GM18511 (cell line): ENCODE data around the gene PSTPIP2.
"Not testable (repeated sequence)": the region's sequence is repeated elsewhere in the genome, so short reads cannot be mapped to it uniquely, and the experiment has no call there.

Experiments used
- ATAC-seq: cut with Tn5 transposase; IDR thresholded peaks from one replicate; pipeline ENCODE4 v1.9.1; 2021; ENCODE audit warnings: mild to moderate bottlenecking, moderate library complexity; ENCODE audit not compliant: unreplicated experiment

Gene PSTPIP2

DNA sequence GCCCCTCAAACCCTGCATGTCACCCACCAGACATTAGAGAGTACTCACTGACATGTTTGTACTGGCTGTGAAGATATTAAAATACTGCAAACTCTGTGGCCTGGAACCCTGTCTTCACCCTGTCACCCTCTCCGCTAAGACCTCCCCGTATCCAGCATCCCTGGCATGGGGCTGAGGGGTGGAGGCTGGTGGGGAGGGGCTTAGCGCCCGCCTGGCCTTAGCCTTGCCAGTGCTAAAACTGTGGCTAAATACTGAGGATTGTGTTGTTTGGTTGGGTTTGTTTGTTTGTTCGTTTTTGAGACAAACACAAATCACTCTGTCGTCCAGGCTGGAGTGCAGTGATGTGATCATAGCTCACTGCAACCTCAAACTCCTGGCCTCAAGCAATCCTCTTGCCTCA is 1.8 kb downstream of the PSTPIP2 start:
- ATAC-seq = no peak

DNA sequence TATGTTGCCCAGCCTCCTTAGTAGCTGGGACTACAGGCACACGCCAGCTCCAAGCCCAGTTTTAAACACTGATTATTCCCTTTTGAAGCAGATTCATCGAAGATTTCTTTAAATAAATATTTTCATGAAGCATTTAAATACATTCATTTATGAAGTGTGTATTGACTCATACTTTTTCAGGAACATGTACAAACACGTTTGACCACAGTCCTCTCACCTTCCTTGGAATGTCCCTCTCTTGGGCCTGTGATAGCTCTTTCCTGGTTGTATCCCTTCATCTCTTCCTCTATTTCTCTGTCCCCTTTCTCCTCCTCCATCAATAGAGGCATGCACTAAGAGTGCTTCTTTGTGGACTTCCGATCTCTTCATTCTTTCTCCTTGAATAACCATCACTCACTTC is 2.5 kb downstream of the PSTPIP2 start:
- ATAC-seq = no peak

DNA sequence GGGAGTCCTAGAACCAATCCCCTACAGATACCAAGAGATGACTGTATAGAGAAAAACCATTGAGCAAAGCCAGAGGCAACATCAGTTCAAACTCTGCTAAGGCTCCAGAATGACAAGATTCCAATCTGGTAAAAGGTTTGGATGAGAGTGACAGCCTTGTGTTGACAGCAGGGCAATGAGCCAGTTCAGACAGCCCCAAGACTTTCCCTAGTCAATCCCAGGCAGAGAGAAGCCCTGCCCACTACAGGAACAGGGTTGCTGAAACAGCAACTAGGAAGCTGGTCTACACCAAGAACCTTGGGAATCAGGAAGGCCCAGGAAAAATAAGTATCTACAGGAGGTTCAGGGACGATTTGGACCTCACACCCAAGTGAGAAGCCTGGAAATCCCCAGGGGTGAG is 3.3 kb downstream of the PSTPIP2 start:
- ATAC-seq = no peak

DNA sequence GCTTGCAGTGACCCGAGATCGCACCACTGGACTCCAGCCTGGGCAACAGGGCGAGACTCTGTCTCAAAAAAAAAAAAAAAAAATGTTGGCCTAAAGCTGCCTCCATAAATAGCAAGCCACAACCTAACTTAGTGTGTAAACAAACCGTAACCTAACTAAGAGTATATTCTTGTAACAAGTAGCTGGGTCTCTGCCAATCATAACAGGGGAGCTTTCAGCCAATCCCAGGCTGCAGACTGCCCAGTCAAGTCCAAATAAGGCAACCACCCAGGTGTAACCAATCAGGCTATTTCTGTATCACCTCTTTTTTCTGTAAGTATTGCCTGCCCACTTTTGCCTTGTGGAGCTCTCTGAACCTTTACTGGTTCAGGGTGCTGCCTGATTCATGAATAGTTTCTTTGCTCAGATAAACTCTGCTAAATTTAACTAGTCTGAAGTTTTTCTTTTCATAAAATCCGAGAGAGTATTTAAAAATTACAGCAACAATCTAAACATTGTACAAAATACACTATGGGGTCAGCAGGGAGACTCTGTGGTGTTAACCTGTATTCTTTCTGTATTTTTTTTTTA is 4.5 kb downstream of the PSTPIP2 start:
- no peak for ATAC-seq

DNA sequence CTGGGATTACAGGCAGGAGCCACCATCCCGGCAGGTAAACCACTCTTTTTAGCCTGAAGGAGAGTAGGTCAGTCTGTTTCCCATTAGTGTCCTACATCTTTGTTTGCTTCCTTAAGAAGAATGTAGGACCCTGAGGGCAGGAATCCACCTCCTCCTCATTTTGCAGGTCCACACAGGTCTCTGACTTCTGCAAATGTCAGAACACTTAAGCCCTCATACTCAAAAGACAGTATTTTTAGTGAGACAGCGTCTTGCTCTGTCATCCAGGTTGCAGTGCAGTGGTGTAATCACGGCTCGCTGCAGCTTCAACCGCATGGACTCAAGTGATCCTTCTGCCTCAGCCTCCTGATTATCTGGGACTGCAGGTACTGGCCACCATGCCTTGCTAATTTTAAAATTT is 9.3 kb downstream of the PSTPIP2 start:
- ATAC-seq = no peak

DNA sequence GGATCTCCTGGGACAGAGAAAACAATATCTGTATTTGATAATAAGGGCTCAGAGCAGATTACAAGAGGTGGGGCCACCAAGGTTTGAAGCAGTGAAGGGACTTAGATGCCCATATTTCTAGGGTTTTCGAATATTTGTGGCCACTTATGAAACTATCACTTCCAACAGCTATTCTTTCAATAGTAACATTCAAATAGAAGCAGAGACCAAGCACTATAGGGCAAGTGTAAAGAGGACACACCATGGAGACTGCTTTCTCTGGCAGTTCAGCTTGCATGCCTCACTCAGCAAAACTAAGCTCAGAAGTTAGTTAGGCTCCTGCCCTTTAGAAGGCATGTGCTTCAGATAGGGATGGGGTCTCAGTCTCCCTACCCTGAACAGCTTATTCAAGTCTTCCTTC is 10.3 kb downstream of the PSTPIP2 start:
- no peak for ATAC-seq

DNA sequence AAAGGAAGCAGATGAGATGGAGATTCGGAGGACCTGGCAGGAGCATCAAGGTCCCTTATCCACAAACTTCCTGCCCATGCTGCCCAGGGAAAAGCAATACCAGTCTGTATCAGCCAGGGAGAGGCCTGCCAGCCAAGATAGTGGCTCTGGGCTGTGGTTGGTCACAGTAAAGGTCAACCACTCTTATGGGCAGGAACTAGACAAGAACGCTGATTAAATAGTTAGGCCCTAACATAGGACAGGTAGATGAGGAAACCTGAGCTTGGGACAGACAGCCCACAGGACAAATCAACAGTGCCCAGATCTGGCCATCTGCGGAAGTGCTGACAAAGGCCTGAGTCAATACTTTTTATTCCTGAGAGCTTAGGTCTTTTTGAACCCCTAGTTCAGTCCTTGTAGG is 10.7 kb downstream of the PSTPIP2 start:
- no peak for ATAC-seq

DNA sequence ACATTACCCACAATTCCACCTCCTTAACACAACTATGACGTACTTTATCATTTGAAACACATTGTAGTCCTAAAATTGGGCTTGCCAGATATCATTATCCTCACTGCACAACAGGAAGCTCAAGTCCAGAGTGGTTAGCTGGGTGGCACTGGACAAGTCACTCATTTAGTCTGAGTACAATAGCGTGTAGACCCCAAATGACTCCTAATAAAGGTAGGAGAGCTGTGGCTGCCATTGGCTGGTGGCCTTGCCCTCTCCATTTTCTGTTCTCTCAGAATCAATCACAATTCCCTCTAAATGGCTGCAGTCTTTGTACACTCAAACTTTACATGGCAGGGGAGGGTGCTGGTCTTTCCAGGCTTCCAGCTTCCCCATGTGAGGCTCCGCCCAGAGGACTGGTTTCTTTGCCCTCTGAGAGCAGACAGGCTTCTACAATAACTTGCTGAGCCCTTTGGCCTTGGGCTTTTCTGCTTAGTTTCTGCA is 11.7 kb downstream of the PSTPIP2 start:
- no peak for ATAC-seq

DNA sequence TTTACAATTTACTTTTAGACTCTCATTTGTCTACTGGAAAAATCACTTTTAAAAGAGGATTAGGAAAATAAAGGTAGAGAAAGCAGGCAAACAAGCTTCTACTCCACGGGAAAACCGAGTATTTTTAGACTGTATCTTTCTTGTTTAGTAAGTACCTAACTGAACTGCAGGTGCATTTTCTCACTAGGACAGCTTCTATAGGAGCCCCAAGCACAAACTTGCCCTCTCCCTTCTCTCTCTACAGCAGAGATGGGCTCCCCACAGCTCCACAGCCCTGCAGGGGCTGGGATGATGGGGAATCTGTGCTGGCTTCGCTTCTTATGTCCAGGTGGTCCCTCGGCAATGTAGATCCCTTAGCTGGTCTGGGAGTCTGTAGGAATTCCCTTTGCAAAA is 16.2 kb downstream of the PSTPIP2 start:
- ATAC-seq = no peak

DNA sequence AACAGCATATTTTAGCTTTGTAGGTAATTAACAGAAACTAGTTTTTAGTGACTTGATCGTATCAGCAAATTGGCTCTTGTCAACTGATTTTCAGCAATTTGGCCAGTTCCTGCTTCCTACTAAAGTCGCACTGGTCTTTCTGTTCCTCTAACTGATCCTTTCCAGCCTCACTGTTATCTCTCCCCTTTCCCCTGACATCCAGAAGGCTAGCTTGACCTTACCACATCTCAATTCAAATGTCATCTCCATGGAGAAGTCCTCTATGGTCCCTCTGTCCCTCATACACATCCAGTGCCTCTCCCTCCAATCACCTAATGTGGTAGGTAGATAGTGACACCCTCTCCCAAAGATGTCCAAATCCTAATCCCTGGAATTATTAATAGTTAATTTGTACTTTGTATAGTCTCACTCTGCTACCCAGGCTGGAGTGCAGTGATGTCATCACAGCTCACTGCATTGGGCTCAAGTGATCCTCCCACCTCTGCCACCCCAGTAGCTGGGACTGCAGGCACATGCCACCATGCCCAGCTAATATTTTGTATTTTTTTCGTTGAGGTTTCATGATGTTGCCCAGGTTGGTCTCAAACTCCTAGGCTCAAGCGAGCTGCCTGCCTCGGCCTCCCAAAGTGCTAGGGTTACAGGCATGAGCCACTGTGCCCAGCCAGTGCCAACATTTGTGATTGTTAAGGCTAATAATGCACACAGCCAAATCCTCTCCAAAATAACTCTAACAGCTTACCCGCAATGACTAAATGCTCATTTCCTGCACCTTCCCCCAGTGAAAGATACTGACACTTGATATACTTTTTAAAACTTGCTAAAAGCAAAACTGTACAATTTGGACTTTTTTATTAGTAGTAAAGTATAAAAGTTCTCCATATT is 16.9 kb downstream of the PSTPIP2 start:
- peak; percentile 70 for ATAC-seq

DNA sequence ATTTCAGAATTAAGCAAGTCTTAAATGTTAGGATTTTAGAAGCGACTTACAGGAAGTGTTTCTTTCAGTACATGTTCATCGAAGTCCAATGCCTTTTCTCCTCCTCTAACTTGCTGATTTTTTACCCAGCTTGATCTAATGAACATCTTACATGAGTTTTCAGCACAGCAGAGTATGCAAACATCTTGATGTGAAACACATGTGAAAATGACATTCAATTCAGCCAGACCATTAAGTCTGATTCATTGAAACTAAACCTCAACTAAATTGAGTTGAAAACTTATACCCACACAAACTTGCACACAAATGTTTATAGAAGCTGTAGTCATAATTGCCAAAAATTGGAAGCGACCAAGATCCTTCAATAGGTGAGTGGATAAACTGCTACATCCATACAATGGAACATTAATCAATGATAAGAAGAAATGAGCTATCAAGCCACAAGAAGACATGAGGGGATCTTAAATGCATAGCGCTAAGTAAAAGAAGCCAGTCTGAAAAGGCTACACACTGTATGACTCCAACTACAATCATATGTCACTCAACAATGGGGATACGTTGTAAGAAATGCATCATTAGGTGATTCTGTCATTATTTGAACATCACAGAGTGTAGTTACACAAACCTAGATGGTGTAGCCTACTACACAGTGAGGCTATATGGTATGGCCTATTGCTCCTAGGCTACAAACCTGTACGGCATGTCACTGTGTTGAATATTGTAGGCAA is 18.5 kb downstream of the PSTPIP2 start:
- ATAC-seq = no peak

DNA sequence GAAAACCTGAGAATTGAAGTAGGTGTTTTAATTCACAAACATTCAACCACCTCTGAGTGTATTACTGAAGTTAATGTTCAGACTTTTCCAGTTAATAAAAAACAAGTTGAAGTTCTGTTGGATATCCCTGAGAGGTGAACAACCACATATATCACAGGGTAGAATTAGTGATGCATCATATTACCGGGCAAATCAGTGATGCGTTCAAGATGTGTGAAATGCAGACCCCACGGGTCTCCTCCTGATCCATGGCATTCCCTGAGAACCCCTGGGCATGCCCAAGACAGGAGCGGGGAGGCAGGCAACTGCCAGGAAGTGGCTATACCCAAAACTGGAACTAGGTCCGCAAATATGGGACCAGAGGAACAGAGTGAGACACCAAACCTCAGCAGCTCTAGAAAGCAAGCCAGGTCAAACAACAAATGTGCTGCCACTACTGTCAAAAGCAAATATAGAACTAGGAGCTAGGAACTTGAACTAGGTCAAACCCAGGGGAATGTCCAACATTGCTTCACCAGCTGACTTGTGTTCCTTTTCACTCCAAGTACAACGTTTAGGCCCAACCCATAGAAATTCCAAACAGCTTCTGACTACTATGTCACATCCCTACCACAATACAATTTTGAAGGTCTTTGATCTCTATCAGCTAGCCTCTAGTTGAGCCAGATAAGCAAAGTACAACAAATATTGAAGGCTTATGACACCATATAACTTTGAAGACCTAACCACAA is 20.2 kb downstream of the PSTPIP2 start:
- ATAC-seq = no peak

DNA sequence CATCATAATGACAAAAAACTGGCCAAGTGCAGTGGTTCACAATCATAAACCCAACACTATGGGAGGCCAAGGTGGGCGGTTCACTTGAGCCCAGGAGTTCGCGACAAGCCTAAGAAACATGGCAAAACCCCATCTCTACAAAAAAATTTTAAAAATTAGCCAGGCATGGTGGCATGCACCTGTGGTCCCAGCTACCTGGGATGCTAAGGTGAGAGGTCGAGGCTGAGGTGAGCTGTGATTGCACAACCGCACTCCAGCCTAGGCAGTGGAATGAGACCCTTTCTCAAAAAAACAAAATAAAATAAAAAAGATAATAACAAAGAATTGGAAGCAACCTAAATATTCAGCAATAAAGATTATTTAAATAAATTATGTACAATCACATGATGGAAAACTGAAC is 21.8 kb downstream of the PSTPIP2 start:
- ATAC-seq = no peak

DNA sequence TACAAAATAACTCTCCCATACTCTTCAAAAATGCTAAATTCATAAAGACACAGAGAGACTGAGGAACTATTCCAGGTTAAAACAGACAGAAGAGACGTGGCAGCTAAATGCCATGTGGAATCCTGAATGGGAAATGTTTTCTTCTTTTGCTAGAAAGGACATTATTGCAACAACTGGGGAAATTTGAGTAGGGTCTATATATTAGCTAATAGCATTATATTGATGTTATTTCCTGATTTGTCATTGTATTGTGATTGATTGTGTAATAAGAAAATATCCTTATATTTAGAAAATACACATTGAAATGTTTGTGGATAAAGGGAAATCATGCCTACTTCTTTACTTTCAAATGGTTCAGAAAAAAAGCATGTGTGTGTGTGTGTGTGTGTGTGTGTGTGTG is 23.4 kb downstream of the PSTPIP2 start:
- no peak for ATAC-seq

DNA sequence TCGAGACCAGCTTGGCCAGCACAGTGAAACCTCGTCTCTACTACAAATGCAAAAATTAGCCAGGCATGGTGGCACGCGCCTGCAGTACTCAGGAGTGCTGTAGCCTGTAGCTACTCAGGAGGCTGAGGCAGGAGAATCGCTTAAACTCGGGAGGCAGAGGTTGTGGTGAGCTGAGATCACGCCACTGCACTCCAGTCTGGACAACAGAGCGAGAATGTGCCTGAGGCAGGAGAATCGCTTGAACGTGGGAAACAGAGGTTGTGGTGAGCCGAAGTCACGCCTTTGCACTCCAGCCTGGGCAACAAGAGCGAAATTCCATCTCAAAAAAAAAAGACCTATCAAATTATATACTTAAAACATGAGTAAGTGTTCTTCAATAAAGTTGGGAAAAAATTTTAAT is 24.7 kb downstream of the PSTPIP2 start:
- not testable (repeated sequence) for ATAC-seq

DNA sequence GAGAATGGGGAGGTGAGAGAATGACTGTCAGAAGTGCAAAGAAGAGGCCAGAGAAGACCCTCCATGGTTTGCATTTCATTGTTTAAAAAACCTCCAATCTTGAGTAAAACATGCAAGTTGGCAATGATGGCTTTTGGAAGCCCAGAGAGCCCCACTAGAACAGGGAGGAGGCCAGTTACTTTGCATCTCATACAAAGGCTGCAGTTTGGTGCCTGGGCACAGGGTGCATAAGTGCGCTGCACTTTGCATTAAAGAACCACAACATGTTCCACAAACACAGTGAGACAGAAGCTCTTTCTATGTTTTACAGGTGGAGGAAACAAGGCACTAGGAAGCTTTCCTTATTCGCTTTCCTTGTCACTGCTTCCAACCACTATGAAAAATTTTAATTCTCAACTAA is 25.4 kb downstream of the PSTPIP2 start:
- no peak for ATAC-seq

DNA sequence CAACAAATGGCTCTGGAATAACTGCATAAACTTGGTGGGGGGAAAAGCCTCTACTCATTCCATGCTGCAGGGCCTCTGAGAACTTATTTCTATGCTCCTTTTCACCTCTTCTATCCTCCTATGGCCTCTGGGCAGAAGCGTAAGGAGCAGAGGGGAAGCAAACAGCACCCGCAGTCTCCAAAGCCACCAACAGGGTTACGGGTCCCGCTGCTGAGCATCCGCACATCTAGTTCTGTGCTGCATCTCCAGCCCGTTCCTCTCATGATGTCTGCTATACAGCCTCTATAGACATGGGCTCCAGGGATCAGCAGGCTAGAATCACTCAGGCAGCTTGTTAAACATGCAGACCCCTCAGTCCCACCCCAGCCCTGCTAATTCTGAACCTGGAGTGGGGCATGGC is 25.9 kb downstream of the PSTPIP2 start:
- ATAC-seq = no peak

DNA sequence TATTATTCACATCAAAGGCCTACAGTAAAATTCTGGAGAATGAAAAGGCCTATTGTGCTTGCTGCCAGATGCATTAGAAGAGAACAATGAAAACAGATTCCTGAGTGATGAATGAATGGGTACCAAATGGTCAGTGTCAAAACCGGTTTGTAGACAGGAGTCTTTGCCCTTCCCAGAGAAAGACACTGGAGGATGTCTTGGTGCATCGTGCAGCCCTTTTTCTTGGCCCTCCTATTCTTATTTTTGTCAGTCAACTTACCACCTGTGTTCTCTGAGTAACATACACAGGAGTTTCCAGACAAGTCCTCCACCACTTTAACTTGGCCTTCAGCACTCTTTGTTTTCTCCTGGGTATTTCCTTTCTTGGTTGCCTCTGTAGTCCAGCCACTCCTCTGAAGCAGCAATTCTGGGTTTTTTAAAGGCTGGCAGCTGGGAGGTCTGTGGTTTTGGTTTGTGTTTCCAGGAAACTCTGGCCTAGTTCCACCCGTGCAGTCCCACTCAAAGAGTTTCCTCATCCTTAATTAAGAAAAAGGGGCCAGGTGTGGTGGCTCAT is 29.4 kb downstream of the PSTPIP2 start:
- ATAC-seq = no peak

DNA sequence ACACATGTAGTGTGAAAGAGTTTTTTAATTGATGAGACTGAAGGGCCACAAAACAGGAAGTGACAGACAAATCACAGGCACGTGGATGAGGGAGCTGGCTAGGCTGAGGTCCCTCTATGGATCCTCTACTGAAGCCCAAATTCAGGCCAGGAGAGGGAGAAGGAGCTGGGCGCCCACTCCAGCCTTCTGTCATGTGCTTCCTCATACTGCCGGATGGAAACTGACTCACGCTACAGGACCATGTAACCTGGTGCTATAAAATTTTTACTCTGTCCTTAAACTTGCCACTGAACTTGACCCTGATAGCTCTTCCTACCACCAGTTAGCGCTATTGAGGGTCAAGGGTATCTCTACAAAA is 31.3 kb downstream of the PSTPIP2 start:
- no peak for ATAC-seq

DNA sequence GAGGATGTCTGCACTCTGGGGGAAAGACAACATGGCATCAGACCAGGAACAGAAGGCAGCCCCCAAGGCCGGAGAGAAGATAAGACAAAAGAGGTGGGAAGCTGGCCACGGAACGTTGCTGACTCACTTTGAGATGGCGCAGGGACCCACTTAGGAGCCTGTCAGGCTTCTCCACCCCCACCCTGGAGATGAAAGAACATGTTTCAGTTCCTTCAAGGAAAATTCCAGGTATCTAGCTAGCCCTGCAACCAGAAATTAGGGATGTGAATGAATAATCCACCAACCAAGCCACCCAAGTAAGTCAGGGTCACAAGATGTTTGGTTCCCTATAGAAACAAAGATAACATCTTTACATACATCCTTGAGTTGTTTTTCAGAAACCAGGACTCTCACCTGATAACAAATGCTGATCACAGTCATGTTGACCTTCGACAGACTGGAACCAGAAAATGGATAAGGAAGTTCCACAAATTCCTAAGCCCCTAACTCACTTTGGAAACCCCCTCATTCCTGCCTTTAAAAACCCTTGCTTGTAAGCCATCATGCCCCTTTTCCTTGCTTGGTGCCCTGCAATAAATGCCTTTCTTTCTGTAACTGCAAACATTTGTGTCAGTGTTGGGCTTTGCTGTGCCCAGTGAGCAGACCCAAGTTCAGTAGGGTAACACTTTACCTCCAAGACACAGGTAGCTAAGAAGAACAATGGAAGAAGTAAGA is 31.9 kb downstream of the PSTPIP2 start:
- no peak for ATAC-seq
